DND-41 (cell line): Measurements from ENCODE around the gene LSP1.
A peak's percentile ranks its signal among the peaks of the same experiment; 100 is the strongest.
"Not testable (repeated sequence)": the region's sequence is repeated elsewhere in the genome, so short reads cannot be mapped to it uniquely, and the experiment has no call there.

Experiments used
- ATAC-seq: fragments of 200-7000 bp; cut with Tn5 transposase; 3 replicates; pipeline ENCODE4 v1.9.1; 2021; ENCODE audit warnings: low read depth; ENCODE audit not compliant: insufficient read depth
- DNase-seq: peaks from one replicate; pipeline ENCODE4 v3.0.0-alpha.2; 2020
- H2AFZ ChIP-seq: 2 replicates; pipeline ENCODE4 v1.6.0; 2012; ENCODE audit warnings: low read depth, low read length
- H3K27ac ChIP-seq: 2 replicates; pipeline ENCODE4 v1.5.1; 2012; ENCODE audit warnings: low read length, inconsistent platforms
- H3K27me3 ChIP-seq: fragments of 200-600 bp; sonication (generic); 2 replicates; pipeline ENCODE4 v1.6.0; 2012; ENCODE audit warnings: low read length, mild to moderate bottlenecking, inconsistent platforms; ENCODE audit not compliant: insufficient read depth, poor library complexity
- H3K36me3 ChIP-seq: 2 replicates; pipeline ENCODE4 v1.5.1; 2012; ENCODE audit warnings: low read length, inconsistent platforms; ENCODE audit not compliant: insufficient read depth
- H3K4me1 ChIP-seq: 2 replicates; pipeline ENCODE4 v1.5.1; 2012; ENCODE audit warnings: mild to moderate bottlenecking, low read length; ENCODE audit not compliant: insufficient read depth
- H3K4me2 ChIP-seq: 2 replicates; pipeline ENCODE4 v1.6.0; 2012; ENCODE audit warnings: mild to moderate bottlenecking, moderate library complexity, low read length, inconsistent platforms; ENCODE audit not compliant: insufficient read depth
- H3K4me3 ChIP-seq, 2 experiments: fragments of 200-600 bp in 1 of 2; shearing (Covaris generic) in 1 of 2; 2 replicates each; pipeline ENCODE4 v1.5.1; 2012 to 2016; ENCODE audit warnings: inconsistent platforms in 2 of 2, low read length in 2 of 2, mild to moderate bottlenecking in 2 of 2, low read depth in 1 of 2, moderate library complexity in 1 of 2
- H3K79me2 ChIP-seq: 2 replicates; pipeline ENCODE4 v1.6.0; 2012; ENCODE audit warnings: low read length, inconsistent platforms; ENCODE audit not compliant: insufficient read depth
- H3K9ac ChIP-seq: 2 replicates; pipeline ENCODE4 v1.6.0; 2012; ENCODE audit warnings: low read depth, mild to moderate bottlenecking, inconsistent platforms, low read length, moderate library complexity
- H3K9me3 ChIP-seq: 2 replicates; pipeline ENCODE4 v1.5.1; 2012; ENCODE audit warnings: low read length, moderate library complexity, mild to moderate bottlenecking, inconsistent platforms; ENCODE audit not compliant: insufficient read depth, severe bottlenecking
- H4K20me1 ChIP-seq: 2 replicates; pipeline ENCODE4 v1.6.0; 2012; ENCODE audit warnings: low read length; ENCODE audit not compliant: insufficient read depth
- EZH2 ChIP-seq: IDR thresholded peaks from 3 replicates; pipeline ENCODE4 v1.6.1; 2012; ENCODE audit warnings: borderline replicate concordance, low read depth, mild to moderate bottlenecking, moderate library complexity, low read length, inconsistent platforms; ENCODE audit not compliant: severe bottlenecking
- TF ChIP-seq, protein P1 (sequence below): IDR thresholded peaks from 2 replicates; pipeline ENCODE4 v1.5.1; 2012; ENCODE audit warnings: borderline replicate concordance, low read length, moderate library complexity, mild to moderate bottlenecking; ENCODE audit not compliant: poor library complexity, severe bottlenecking; ENCODE audit errors: extremely low read depth

Gene LSP1

GRCh38 chr11:1875093-1875850 lies 22.4 kb downstream of the LSP1 start:
- ATAC-seq (no peak), DNase-seq (no peak)
- H3K4me3 ChIP-seq: no peak overlapping the region
- no peaks in the 10 kb centered on the region for H3K27me3 ChIP-seq
- H3K4me2 ChIP-seq: no peak overlapping the region
- no peaks in the 10 kb centered on the region for H4K20me1 ChIP-seq
- TF ChIP-seq, protein P1, sequence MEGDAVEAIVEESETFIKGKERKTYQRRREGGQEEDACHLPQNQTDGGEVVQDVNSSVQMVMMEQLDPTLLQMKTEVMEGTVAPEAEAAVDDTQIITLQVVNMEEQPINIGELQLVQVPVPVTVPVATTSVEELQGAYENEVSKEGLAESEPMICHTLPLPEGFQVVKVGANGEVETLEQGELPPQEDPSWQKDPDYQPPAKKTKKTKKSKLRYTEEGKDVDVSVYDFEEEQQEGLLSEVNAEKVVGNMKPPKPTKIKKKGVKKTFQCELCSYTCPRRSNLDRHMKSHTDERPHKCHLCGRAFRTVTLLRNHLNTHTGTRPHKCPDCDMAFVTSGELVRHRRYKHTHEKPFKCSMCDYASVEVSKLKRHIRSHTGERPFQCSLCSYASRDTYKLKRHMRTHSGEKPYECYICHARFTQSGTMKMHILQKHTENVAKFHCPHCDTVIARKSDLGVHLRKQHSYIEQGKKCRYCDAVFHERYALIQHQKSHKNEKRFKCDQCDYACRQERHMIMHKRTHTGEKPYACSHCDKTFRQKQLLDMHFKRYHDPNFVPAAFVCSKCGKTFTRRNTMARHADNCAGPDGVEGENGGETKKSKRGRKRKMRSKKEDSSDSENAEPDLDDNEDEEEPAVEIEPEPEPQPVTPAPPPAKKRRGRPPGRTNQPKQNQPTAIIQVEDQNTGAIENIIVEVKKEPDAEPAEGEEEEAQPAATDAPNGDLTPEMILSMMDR: no peak
- TF ChIP-seq EZH2: no peak
- H3K9me3 ChIP-seq: no peaks in the 10 kb centered on the region
- H2AFZ ChIP-seq: no peak overlapping the region
- no peak overlapping the region for H3K9ac ChIP-seq
- no peaks in the 10 kb centered on the region for H3K36me3 ChIP-seq
- no peak overlapping the region for H3K27ac ChIP-seq
- H3K4me1 ChIP-seq: no peaks in the 10 kb centered on the region
- no peaks in the 10 kb centered on the region for H3K79me2 ChIP-seq

DNA sequence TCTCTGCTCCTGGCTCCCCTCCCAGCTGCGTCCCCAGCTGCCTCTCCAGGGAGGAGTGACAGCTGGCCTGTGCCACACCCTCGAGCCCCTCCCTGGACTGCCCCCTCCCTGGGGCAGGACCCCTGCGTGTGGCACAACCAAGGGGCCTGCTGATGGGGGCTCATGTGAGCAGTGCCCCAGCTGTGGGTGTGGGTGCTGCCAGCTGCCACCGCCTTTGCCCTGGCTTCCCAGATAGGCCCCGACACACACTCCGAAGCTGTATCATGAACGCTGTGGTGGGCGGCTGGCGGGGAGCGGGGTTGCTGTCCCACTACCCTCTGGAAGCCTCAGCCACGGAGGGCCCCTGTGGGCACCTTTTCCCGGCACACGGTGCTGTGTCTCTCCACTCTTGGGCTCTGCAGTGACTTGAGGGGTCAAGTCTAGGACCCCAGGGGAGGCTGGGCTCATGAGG lies 23.0 kb downstream of the LSP1 start:
- not testable (repeated sequence) for ATAC-seq, H3K4me3 ChIP-seq, H4K20me1 ChIP-seq, DNase-seq, H3K4me2 ChIP-seq, H3K79me2 ChIP-seq, H3K9me3 ChIP-seq, H3K4me1 ChIP-seq, H3K9ac ChIP-seq, H3K36me3 ChIP-seq, H3K27me3 ChIP-seq, H3K27ac ChIP-seq, H2AFZ ChIP-seq

GRCh38 chr11:1876361-1877063 lies 23.6 kb downstream of the LSP1 start:
- H3K4me1 ChIP-seq: no peaks in the 10 kb centered on the region
- no peaks in the 10 kb centered on the region for H3K27me3 ChIP-seq
- ATAC-seq (no peak), DNase-seq (no peak)
- H2AFZ ChIP-seq: no peak overlapping the region
- no peaks in the 10 kb centered on the region for H3K36me3 ChIP-seq
- no peak for TF ChIP-seq EZH2
- TF ChIP-seq, protein P1: peak; percentile 38
- no peaks in the 10 kb centered on the region for H3K79me2 ChIP-seq
- H3K27ac ChIP-seq: no peak overlapping the region
- H3K4me3 ChIP-seq: no peak overlapping the region
- H4K20me1 ChIP-seq: no peaks in the 10 kb centered on the region
- H3K4me2 ChIP-seq: no peak overlapping the region
- H3K9me3 ChIP-seq: no peaks in the 10 kb centered on the region
- no peak overlapping the region for H3K9ac ChIP-seq

DNA sequence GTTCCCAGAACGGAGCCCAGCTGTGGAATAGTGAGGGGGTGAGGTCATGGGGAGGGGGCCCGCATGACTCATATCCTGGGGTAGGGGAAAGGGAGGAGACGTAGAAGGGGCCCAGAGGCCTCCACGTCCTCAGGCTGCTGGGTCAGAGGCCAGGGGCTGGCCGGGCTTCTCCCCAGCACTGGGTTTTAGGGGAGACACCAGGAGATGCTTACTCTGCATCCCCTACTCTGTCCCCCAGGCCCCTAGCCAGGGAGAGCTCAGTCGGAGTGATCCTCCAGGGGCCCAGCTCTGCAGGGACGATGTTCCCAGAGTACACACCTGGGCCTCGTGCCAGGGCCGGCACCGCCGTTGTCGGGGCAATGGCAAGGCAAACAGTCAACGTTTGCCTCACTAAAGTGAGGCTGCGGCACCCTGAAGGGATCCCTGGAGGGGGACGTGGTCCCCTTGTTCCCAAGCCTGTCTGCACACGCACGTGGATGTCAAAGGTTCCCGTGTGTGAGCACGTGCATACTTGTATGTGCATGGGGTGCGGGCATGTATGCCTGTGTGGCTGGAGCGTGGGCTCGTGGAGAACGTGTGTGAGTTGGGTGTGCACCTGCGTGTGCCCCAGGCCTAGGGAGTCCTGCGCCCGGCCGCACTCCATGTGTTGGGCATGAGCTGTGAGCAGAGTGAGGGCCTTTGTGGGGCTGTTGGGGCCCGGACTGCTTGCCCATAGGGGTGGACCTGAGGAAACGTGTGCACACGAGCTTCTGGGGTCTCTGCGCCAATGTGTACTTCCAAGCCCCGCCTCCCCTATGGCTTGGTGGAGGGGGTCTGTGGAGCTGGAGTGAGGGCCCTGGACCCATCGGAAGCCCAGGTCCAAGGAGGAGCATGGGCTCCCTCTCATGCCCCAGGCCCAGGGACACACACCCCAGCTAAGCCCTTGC lies 24.6 kb downstream of the LSP1 start:
- TF ChIP-seq, protein P1: no peak
- no peak for TF ChIP-seq EZH2
- no peaks in the 10 kb centered on the region for H3K9me3 ChIP-seq
- no peaks in the 10 kb centered on the region for H3K4me1 ChIP-seq
- no peak overlapping the region for H3K4me2 ChIP-seq
- H4K20me1 ChIP-seq: no peaks in the 10 kb centered on the region
- no peak for DNase-seq
- H3K27ac ChIP-seq: no peak overlapping the region
- no peak overlapping the region for H3K9ac ChIP-seq
- no peak for ATAC-seq
- H3K79me2 ChIP-seq: no peaks in the 10 kb centered on the region
- no peaks in the 10 kb centered on the region for H3K36me3 ChIP-seq
- H3K27me3 ChIP-seq: no peaks in the 10 kb centered on the region
- no peak overlapping the region for H2AFZ ChIP-seq
- no peak overlapping the region for H3K4me3 ChIP-seq
